Hypothalamus (tissue), 51 donors: ENCODE data around the gene PFDN5.

Experiments used
- DNase-seq, 51 donors: peaks; one replicate each; lab custom pipeline; 2025; lab: John Stamatoyannopoulos, UW

Gene PFDN5

DNA sequence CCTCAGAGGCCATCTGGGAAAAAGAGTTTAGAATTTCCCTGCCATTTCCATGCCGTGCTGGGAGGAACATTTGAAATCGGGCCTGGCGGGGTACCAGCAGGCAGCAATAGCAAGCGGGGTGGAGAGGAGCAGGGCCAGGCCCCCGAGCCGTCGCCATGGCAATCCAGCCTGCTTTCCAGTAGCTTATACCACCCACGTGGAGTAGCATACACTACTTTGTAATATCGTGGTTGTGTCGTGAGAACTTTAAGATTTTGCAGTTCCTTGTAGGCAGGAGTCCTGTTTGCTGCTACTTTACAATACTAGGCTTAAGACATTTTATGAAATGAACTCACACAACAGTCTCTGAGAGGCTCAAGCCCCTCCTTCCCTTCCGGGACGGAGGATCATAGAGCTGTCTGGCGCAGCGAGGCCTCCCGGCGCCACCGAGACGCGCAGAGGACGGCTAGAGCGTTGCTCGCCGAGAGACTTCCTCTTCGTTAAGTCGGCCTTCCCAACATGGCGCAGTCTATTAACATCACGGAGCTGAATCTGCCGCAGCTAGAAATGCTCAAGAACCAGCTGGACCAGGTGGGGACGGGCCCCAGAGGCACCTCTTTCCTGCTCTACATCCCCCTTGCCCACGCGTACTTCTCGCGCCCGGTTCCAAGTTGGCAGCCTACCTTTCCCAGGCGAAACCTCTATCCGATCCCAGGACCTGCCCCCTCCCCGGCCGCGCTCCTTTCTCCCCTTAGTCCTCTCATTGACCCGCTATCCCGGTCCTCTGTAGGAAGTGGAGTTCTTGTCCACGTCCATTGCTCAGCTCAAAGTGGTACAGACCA, at the start of gene PFDN5:
Gene PFDN5, plus strand, starts transcription at position 473 of the 821 bp plus-strand sequence. Its CDS starts 26 bp downstream, at position 499.
- DNase-seq = peak in 49 of 51 donors; percentile 32 to 92 (median 80)

DNA sequence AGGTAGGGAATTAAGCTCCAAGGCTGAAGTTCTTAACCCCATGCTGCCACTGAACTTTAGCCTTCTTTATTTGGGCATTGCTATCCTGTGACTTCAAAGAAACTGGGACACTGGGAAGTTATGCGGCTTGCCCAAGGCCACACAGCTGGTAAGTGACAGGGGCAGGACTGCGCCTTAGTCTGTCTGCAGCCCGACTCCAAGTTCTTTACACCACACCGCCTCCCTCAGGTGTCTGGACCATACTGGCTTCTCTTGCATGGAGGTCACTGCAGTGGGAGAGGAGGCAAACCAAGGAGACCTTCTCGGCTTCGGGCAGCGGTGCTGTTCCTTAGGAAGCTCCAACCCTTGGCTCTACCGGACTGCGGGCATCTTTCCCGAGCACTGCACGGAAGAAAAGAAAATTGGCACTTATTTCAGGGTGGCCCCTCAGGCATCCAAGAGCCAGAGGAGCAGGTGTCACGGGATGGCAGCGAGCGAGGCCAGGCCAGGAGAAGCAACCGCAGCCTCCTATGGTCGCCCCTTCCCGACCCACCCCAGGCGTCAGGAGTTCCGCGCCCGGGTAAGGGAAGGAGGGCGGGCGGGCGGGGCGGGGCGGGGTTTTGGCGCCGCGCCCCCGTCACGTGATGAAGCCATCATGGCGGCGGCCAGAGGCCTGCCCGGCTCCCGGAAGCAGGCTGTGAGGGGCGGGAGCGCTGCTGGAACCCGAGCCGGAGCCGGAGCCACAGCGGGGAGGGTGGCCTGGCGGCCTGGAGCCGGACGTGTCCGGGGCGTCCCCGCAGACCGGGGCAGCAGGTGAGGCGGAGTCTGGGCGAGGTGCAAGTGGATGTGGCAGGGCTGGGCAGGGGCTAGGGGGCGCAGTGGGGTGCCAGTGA, 43.6 kb upstream of the PFDN5 start:
- DNase-seq = peak; percentile 24 to 90 (median 77)

DNA sequence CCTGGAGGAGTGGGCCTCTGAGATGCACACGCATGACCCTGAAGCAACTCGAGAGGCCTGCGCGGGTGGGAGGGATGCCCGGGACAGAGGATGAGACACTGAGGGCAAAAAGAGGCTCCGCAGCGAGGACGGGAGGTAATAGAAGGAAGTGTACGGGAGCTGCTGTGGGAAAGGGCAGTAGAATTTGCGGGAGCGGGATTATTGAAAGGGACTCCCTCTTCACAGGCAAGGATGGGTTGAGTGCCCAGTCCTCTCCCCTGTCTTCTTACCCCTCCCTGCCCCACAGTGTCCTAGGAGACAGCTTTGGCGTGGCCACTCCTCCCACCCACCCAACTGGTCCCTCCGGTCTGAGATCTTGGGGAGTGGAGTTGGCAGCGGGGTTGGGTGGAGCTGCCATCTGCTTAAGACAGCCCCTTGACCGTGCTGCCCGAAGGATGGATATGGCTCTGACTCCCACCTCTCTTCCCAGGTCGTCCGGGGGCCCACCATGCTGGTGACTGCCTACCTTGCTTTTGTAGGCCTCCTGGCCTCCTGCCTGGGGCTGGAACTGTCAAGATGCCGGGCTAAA, 42.9 kb upstream of the PFDN5 start:
- peak in 2 of 51 donors; percentile 42 to 53 for DNase-seq

DNA sequence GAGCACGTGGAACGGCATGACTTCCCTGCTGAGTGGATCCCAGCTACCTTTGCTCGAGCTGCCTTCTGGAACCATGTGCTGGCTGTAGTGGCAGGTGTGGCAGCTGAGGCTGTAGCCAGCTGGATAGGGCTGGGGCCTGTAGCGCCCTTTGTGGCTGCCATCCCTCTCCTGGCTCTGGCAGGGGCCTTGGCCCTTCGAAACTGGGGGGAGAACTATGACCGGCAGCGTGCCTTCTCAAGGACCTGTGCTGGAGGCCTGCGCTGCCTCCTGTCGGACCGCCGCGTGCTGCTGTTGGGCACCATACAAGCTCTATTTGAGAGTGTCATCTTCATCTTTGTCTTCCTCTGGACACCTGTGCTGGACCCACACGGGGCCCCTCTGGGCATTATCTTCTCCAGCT, 42.0 kb upstream of the PFDN5 start:
- no peak for DNase-seq

DNA sequence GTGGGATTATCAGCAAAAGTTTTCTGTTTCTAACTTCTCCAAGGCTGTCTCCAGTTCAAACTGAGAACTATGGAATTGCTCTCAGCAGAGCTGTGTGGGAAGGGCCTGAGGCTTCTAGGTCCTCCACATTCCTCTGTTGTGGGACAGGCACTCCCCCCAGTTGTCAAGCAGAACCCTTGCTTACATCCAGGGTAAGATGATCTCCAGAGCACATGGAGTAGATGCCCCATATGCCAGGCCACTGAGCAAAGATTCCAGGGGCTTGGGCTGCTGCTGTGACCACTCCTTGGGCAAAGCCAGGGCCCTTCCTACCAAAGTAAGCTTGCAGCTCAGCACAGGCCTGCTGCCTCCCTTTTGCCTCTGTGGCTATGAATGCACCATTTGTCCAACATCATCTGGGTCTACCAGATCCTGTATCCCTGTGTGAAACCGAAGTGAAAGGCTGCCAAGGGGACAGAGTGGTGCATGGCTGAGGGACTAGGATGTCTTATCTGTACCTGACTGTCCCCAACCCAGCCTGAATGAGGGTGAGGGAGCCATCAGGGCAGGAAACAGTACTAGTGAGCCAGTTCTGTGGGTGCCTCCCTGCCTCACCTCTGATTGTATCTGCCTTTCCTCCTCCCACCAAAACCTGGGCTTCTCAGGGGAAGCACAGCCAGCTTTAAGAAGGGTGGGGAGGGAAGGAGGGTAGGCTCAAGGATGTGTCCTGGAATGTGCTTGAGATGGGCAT, 40.4 kb upstream of the PFDN5 start:
- DNase-seq = no peak

DNA sequence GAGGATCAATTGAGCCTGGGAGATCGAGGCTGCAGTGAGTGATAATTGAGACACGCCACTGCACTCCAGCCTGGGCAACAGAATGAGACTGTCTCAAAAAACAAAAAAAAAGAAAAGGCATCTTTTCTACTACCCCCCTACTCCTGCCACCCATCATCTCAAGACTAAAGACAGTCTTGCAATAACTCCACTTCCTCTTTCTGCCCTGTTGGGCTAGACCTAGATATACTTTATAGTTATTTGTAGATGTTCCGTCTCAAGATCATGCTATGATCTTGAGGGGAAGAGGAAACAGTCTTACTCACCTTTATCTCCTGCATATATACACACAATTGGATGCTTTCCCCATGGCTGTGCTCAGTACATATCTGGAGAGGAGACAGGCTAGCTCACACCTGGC, 39.3 kb upstream of the PFDN5 start:
- DNase-seq = no peak

DNA sequence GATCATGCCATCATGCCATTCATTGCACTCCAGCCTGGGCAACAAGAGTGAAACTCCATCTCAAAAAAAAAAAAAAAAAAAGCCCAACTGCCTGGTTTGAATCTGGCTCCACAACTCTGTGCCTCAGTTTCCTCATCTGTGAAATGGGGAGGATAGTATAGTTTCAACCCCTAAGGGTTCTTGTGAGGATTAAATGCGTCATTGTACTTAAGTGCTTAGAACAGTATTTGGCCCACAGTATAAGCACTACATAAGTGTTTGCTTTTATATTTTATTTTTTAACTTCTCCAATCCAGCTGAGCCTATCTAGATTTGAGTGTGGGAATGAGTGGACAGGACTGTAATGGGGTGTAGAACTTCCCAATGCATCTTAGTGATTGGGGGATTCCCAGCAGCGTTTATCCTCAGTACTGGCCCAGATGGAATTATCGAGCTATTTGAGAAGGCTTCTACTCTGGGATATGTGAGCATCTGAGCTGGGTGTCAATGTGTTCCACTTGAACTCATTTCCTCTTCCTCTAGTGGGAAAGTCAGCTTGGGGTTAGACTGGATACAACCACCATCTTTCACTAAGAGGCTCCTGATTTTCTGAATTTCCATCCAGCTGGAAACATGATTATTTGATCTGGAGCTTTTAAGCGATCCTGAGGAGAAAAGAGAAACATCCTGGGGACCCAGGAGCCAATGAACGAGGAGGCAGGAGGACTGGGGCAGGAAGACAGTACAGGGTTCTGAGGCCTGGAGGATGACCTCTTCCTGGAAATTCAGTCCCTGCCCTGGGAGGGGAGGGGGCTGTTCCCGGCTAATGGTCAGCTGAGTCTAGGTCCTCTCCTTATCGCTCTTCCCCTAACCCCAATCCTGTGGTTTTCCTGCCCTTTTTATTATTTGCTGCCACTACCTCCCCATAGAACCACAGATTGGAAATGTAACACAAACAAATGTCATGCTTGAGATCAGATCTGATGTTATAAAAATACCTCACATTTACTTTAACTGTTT, 36.5 kb upstream of the PFDN5 start:
- DNase-seq = no peak

DNA sequence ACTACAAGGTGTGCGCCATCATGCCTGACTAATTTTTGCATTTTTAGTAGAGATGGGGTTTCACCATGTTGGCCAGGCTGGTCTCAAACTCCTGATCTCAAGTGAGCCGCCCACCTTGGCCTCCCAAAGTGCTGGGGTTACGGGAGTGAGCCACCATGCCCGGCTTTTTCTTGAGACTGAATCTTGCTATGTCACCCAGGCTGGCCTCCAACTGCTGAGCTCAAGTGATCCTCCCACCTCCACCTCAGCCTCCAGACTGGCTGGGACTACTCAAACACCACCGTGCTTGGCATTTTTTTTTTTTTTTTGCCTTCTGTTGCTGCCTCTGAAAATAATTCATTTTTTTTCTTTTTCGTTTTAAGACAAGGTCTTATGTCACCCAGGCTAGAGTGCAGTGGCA, 35.5 kb upstream of the PFDN5 start:
- no peak for DNase-seq

DNA sequence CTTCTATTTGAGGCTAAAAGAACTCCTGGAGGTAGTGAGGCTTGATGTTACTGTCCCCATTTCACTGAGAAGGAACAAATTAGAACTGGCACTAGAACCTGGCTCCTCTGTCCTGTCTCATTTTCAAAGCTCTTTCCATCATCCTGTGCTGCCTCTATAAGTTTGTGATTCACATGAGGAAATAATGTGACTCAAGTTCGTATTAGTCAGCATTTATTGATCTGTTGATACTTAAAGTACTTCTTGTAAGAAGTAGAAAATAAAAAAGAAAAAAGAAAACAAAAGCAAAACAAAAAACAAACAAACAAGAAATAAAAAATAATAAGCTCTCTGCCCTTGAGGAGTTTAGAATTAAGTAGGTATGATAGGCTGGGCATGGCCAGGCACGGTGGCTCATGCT, 29.6 kb upstream of the PFDN5 start:
- no peak for DNase-seq

DNA sequence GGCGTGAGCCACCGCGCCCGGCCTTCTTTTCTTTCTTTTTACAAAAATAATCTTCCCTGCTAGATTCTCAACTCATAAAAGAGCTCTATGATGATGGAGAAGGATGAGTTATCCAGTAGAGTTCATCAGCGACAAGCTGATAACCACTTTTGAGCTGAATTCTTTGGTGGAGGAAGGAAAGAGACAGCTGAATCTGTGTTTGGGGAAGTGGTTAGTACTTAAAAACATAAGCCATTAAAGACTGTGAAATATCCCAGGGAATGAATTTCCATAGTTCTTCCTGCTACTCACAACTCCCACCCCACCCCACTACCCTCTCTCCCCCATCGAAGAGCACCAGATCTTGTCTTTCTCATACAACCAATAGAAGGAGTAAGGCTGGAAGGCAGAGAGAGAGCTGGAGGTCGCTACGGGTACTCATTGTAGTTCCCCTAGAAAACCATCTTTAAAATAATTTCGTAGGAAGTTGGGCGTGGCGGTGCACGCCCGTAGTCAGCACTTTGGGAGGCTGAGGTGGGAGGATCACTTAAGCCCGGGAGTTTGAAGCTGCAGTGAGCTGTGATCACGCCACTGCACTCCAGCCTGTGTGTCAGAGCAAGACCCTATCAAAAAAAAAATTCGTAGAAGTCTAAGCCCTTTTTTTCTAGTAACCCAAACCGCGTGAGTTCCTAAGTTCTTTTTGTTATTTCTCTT, 27.9 kb upstream of the PFDN5 start:
- no peak for DNase-seq

DNA sequence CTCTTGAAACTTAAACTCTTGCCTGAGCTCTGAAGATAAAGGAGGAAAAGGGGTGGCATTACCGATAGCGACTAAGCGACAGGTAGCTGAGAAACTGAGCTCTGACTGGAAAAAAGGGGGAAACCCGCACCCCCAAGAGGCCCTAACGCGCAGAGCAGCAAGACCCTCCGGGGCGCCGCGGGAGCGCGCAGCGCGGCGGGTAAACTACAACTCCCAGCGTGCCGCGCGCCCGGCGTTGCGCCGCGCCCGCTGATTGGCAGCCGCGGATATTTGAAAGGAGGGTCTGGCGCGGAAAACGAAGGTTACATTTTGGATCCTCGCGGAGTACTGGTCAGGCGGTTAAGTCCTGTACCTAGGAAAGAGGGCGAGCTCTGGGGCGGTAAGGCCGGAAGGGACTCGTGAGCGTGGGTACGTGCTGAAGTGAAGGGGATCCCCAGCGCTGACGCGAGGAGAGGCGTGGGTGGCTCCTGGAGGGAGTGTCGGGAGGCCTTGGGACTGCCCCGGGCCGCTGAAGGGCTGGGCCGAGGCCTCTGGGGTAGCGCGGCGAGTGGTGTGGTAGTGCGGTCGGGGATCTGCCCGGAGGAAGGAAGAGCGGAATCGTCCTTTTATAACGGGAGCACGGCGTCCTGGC, 27.2 kb upstream of the PFDN5 start, which contains the start of gene ESPL1:
Gene ESPL1, plus strand, starts transcription at position 301 of the 631 bp plus-strand sequence. CDS start 468 bp downstream, outside the sequence.
- DNase-seq = peak in 47 of 51 donors; percentile 5 to 74 (median 44)

DNA sequence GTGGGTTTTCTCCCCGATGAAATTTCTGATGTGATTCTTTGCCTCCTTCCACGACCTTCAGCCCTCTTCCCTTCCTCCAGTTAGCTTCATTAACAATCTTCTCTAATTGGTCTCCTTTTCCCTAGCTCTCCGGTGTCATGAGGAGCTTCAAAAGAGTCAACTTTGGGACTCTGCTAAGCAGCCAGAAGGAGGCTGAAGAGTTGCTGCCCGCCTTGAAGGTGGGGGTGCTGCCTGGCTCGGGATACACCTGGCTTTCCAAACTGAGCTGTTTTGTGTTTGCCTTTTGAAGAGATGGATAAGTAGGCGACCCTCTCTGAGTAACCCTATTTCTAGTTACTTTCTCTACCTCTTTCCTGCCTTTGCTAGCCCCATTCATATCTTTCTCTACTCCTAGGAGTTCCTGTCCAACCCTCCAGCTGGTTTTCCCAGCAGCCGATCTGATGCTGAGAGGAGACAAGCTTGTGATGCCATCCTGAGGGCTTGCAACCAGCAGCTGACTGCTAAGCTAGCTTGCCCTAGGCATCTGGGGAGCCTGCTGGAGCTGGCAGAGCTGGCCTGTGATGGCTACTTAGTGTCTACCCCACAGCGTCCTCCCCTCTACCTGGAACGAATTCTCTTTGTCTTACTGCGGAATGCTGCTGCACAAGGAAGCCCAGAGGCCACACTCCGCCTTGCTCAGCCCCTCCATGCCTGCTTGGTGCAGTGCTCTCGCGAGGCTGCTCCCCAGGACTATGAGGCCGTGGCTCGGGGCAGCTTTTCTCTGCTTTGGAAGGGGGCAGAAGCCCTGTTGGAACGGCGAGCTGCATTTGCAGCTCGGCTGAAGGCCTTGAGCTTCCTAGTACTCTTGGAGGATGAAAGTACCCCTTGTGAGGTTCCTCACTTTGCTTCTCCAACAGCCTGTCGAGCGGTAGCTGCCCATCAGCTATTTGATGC, 26.4 kb upstream of the PFDN5 start:
- DNase-seq = no peak

DNA sequence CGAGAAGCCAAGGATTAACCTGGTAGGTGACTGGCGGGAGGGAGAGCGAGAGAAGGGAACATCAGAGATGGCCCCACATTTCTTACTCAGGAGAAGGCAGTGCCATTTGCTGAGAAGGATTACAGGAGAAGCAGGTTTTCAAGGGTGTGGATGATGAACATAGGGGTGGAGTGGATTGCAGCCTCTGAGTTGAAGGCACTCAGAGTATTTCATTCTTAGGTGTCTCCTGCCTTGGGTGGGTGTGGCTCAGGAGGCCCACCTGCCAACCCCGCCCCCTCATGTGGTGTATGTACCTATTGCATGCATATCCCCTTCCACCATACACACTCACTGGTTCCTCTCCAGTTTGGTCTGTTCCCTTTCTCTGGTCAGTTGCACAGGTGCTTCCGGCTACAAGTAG, 20.9 kb upstream of the PFDN5 start:
- DNase-seq = no peak

DNA sequence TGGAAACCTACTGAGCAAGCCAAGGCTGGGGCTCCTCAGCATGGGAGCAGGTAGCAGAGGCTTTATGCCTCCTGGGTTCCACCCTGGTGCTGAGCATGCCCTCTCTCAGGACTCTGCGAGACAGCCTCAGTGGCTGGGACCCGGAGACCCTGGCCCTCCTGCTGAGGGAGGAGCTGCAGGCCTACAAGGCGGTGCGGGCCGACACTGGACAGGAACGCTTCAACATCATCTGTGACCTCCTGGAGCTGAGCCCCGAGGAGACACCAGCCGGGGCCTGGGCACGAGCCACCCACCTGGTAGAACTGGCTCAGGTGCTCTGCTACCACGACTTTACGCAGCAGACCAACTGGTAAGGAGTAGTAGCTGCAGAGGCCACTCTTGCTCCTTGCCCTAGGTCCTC, 18.8 kb upstream of the PFDN5 start:
- no peak for DNase-seq

DNA sequence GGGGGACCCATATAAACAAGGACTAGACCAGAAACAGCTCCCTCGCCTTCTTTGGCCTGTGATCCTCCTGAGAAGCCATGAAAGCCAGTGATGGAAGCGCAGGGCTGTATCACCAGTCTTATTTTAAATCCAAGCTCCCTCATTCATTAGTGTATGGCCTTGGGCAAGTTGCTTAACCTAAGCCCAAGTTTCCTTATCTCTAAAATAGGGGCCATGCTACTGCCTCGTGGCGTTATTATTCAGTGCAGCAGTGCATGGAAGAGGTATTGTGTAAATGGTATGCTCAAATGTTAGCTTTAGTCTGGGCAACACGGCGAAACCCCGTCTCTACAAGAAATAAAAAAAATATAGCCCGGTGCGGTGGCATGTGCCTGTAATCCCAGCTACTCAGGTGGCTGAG, 17.4 kb upstream of the PFDN5 start:
- no peak for DNase-seq

DNA sequence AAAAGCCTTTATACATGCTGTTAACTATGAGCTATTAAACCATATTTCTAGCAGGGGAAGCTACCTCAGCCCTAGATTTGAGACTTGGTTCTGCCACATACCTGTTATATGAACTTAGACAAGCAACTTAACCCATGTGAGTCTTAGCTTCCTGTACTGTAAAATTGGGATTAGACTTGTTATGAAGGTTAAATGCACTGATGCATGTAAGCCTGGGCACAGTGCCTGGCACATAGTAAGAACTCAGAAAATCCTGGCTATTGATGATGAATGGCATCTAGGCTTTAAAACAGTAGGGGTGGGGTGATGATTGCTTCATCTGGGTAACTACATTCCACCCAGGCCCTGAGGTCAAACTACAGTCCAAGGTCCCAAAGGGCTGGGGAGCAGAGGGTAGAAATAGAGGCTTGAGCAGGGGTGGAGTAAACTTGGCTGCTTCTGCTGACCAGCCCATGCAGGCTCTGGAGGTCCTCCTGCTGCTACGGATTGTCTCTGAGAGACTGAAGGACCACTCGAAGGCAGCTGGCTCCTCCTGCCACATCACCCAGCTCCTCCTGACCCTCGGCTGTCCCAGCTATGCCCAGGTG, 16.0 kb upstream of the PFDN5 start:
- DNase-seq = no peak
